Measurements from ENCODE around the gene EFNA2.

GRCh38 chr19:1249990-1250436 is 35.7 kb upstream of the EFNA2 start:
- TF ChIP-seq POLR2AphosphoS5 (IDR thresholded peaks at IDR 0.05; ENCODE audit: low read depth) (no peak), CTCF (conservative IDR thresholded peaks at IDR 0.05; ENCODE audit: low read depth in 2 of 2) (no peak), REST (IDR thresholded peaks at IDR 0.05; ENCODE audit: unreplicated experiment) (no peak), EZH2 (IDR thresholded peaks at IDR 0.05; ENCODE audit: low read depth, unreplicated experiment) (no peak), JUNB (IDR thresholded peaks at IDR 0.05; ENCODE audit: unreplicated experiment) (no peak), EZH2phosphoT487 (IDR thresholded peaks at IDR 0.05; ENCODE audit: unreplicated experiment) (no peak), ETS1 (IDR thresholded peaks at IDR 0.05) (no peak), CREB1 (CRISPR knock-in tag; IDR thresholded peaks at IDR 0.05; ENCODE audit: low read depth) (no peak), ZNF331 (CRISPR knock-in tag; IDR thresholded peaks at IDR 0.05; ENCODE audit: low read depth) (no peak), ZNF114 (CRISPR knock-in tag; IDR thresholded peaks at IDR 0.05) (no peak), STAT1 (IDR thresholded peaks at IDR 0.05; ENCODE audit: unreplicated experiment) (no peak), NANOG (IDR thresholded peaks at IDR 0.05; ENCODE audit: borderline replicate concordance) (no peak)

Data from GM23338 (cell line).